ENCODE data around the gene ATP6V1A. TPM values are rescaled to one million over a fixed set of nuclear protein-coding genes. Genes with fewer than 3 reads are reported as not detected.

The ATP6V1A gene
- total RNA-seq, 2 experiments from 2014 or later, result 36.7 to 40.7 TPM

GRCh38 chr3:113741620-113742019 lies 5.2 kb upstream of the ATP6V1A start:
- no peak for TF ChIP-seq CTCF (IDR thresholded peaks at IDR 0.05)
- no peak overlapping the region for H3K4me3 Mint-ChIP-seq
- DNase-seq (no peak), ATAC-seq (no peak)
- ChIA-PET POLR2A (interaction anchor here (0.6 to 1.3 kb wide), 2 partner anchors 34 to 227 kb away, joined by 3 to 4 read pairs; partner anchors contain the start of gene SPICE1), CTCF (interaction anchor here (0.6 to 1.9 kb wide), 4 partner anchors 11 to 172 kb away, joined by 3 to 6 read pairs (median 4); no protein-coding TSS in a partner anchor)
- intact Hi-C loops (cut with micrococcal nuclease), result loop anchor here (10.0 kb wide), 1 partner anchor 227 kb away; the partner anchor contains the start of gene SPICE1
- no peaks in the 10 kb centered on the region for H3K9me3 Mint-ChIP-seq
- peaks cover 41% of the 10 kb centered on the region for H3K36me3 Mint-ChIP-seq (ENCODE audit: low read depth)
- peaks cover 63% of the 10 kb centered on the region for H3K4me1 Mint-ChIP-seq (ENCODE audit: low read depth)
- H3K27ac Mint-ChIP-seq, result peak overlapping the region; percentile 51
- H3K27me3 Mint-ChIP-seq, result no peaks in the 10 kb centered on the region

- H3K4me1 Mint-ChIP-seq (ENCODE audit: low read depth), result peaks cover 55% of the 10 kb centered on the region
- H3K27ac Mint-ChIP-seq, result peak overlapping the region; percentile 40
- peak overlapping the region; percentile 98 for H3K4me3 Mint-ChIP-seq
- peaks cover 41% of the 10 kb centered on the region for H3K36me3 Mint-ChIP-seq (ENCODE audit: low read depth)
- no peak for TF ChIP-seq CTCF (IDR thresholded peaks at IDR 0.05)
- no peak for DNase-seq
- CTCF ChIA-PET, result interaction anchor here (1.4 kb wide), 1 partner anchor 22 kb away, joined by 3 read pairs; no protein-coding TSS in a partner anchor
- intact Hi-C loops (cut with micrococcal nuclease), result loop anchor here (10.0 kb wide), 1 partner anchor 228 kb away; the partner anchor contains the start of gene SPICE1
- POLR2A ChIA-PET, result interaction anchor here (0.7 kb wide), 1 partner anchor 44 kb away, joined by 3 read pairs; no protein-coding TSS in a partner anchor
- no peak for ATAC-seq
- H3K27me3 Mint-ChIP-seq, result no peaks in the 10 kb centered on the region
- H3K9me3 Mint-ChIP-seq, result no peaks in the 10 kb centered on the region
These were observed 3.7 kb upstream of the ATP6V1A start for GRCh38 chr3:113743006-113743630.

GRCh38 chr3:113744941-113745755 lies 1.7 kb upstream of the ATP6V1A start:
- Mint-ChIP-seq H3K36me3 (ENCODE audit: low read depth) (peaks cover 41% of the 10 kb centered on the region), H3K4me1 (ENCODE audit: low read depth) (peaks cover 65% of the 10 kb centered on the region), H3K27me3 (no peaks in the 10 kb centered on the region), H3K27ac (peak overlapping the region; percentile 100), H3K9me3 (no peaks in the 10 kb centered on the region), H3K4me3 (peak overlapping the region; percentile 98)
- peak; percentile 90 for DNase-seq
- TF ChIP-seq CTCF (IDR thresholded peaks at IDR 0.05), result peak; percentile 52
- peak; percentile 72 for ATAC-seq
- POLR2A ChIA-PET, result interaction anchor here (0.6 to 3.2 kb wide), 18 partner anchors 10 to 786 kb away, joined by 3 to 26 read pairs (median 5); partner anchors contain the start of gene SPICE1
- intact Hi-C loops (cut with micrococcal nuclease), result loop anchor here (5.0 to 10.0 kb wide), 2 partner anchors 230 to 312 kb away; partner anchors contain the start of genes CCDC191, QTRT2 and SPICE1
- CTCF ChIA-PET, result interaction anchor here (0.7 to 3.2 kb wide), 20 partner anchors 10 to 311 kb away, joined by 3 to 44 read pairs (median 4); partner anchors contain the start of genes CCDC191, QTRT2, SPICE1 and USF3

- ATAC-seq, result peak; percentile 74
- intact Hi-C loops (cut with micrococcal nuclease), result loop anchor here (5.0 to 10.0 kb wide), 2 partner anchors 231 to 311 kb away; partner anchors contain the start of genes CCDC191, QTRT2 and SPICE1
- peak; percentile 95 for DNase-seq
- no peak for TF ChIP-seq CTCF (IDR thresholded peaks at IDR 0.05)
- Mint-ChIP-seq H3K4me1 (ENCODE audit: low read depth) (peaks cover 63% of the 10 kb centered on the region), H3K27me3 (no peaks in the 10 kb centered on the region), H3K36me3 (ENCODE audit: low read depth) (peaks cover 40% of the 10 kb centered on the region), H3K4me3 (peak within 1 kb of the TSS; percentile 98), H3K9me3 (no peaks in the 10 kb centered on the region), H3K27ac (peak within 1 kb of the TSS; percentile 100)
- POLR2A ChIA-PET, result interaction anchor here (0.6 to 3.2 kb wide), 22 partner anchors 9 to 468 kb away, joined by 3 to 26 read pairs (median 5); partner anchors contain the start of genes SPICE1 and USF3
- CTCF ChIA-PET, result interaction anchor here (0.8 to 3.2 kb wide), 14 partner anchors 10 to 310 kb away, joined by 3 to 44 read pairs (median 6); partner anchors contain the start of genes CCDC191, QTRT2, SPICE1 and USF3
These were observed 883 bp upstream of the ATP6V1A start, which contains the start of gene NAA50 for GRCh38 chr3:113745756-113746547. TSS of gene NAA50 (minus strand) at chr3:113746249. CDS start at chr3:113745949, 300 bp downstream.
